Measurements from ENCODE around the gene PRR16.
A peak's percentile ranks its signal among the peaks of the same experiment; 100 is the strongest.
"Not testable (repeated sequence)": the region's sequence is repeated elsewhere in the genome, so short reads cannot be mapped to it uniquely, and the experiment has no call there.

The PRR16 gene

GRCh38 chr5:120655828-120656435 is 191.8 kb downstream of the PRR16 start:
- peak; percentile 24 for DNase-seq (ENCODE audit: low spot score)

GRCh38 chr5:120657104-120657503 is 193.0 kb downstream of the PRR16 start:
- DNase-seq (ENCODE audit: low spot score), result no peak

- DNase-seq (ENCODE audit: low spot score), result no peak
Observed at GRCh38 chr5:120677481-120677880, 213.4 kb downstream of the PRR16 start.

- DNase-seq (ENCODE audit: low spot score), result no peak
Observed at GRCh38 chr5:120678279-120678678, 214.2 kb downstream of the PRR16 start.

DNA sequence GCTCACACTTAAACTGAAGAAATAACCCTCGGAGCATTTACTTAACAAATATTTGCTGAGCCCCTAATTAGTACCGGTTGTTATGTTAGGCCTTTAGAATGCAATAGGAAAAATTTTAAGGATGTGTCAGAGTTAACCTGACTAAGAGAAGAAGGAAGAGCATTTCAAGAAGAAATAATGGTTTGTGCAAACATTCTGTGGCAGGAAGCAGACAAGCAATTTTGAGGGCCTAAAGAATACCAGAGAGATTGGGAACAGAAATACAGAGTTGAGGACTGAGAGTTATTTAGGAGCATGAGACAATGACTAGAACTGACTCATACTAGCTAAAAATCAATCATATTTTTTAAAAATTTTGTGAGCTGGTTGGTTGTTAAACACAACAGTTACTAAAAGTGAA is 218.8 kb downstream of the PRR16 start:
- no peak for DNase-seq (ENCODE audit: low spot score)

DNA sequence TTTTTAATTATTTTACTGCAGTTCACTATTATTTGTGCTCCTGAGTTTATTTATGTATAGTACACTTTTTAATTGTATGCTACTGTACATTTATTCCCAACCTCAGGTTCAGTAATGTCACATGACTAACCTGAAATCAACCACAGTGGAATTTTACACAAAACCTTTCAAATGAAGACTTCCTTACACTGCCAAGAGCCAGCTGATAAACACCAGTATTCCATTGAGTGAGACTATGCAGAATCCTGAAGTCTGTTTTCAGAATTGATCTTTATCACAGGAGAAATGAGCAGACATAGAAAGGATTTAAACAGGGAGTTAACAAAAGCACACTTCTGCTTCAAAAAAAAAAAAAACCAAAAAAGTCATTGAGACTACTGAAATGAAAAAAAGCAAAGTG is 219.5 kb downstream of the PRR16 start:
- DNase-seq (ENCODE audit: low spot score), result no peak

- peak; percentile 29 for DNase-seq (ENCODE audit: low spot score)
Observed at GRCh38 chr5:120684213-120684612, 220.1 kb downstream of the PRR16 start.

DNA sequence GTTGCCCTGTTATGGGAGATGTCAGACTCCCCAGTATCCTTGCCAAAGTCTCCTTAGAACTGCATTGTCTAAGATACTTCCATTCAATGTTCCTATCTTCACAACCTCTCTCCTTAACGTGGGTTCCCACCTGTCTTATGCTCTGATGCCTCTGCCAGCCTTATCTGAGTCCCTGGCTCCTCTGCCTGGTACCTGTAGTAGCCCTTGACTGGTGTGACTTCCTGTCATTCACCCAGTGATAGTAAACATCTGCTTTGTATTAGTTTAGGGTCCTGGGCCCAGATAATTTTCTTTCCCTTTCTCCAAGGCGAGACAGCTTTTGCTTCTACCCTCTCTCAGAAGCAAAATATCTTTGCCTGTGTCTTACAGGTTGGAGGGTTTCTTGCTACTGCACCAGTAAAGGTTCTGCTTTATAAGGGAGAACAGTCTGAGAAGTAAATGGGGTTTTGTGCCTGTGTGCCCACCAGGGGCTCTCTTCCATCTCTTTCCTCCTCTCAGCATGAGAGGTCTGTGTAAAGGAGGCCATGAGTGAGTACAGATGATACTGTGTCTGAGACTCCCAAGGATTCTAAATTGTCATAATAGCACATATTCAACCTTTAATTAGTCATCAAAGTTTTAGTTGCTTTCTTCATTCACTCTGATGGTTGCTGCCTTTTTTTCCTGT is 220.8 kb downstream of the PRR16 start:
- peak; percentile 11 for DNase-seq (ENCODE audit: low spot score)

DNA sequence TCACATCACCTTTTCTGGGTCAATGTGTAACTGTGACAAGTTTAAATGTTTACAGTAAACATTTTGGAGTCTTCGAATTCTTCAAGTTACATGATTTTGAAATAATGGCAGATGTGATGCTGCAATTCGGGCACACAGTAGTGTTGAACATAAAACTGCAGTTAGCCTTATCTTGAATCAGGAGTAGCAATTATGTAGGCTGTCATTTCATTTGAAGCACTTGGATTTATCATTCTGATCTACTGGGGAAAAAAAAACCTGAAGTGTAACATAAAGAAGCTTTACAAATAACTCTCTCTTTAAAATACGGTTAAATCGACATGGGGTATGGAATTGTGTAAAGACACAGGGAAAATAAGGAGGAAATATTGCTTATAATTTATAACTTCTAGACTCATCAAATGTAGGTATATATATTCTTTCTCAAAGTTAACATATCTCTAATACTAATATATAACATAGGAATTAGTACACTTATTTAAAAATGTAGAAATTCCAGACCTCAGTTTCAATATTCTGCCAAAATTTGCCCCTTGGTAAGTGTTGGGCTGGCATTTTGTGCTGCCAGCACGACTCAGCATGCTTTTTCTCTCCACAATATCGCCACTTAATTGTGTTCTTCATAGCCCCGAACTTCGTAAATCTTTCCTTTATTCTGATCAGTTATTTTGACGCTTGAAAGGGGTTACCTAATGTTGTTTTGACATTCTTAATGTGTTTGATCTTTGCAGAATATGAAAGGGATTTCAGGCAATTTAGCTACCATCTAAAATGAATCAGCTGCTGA is 226.7 kb downstream of the PRR16 start:
- DNase-seq (ENCODE audit: low spot score), result no peak

- DNase-seq (ENCODE audit: low spot score), result no peak
Observed at GRCh38 chr5:120692325-120692724, 228.2 kb downstream of the PRR16 start.

GRCh38 chr5:120695368-120695880 is 231.3 kb downstream of the PRR16 start:
- no peak for DNase-seq (ENCODE audit: low spot score)

GRCh38 chr5:120697147-120697546 is 233.0 kb downstream of the PRR16 start:
- DNase-seq (ENCODE audit: low spot score), result no peak

DNA sequence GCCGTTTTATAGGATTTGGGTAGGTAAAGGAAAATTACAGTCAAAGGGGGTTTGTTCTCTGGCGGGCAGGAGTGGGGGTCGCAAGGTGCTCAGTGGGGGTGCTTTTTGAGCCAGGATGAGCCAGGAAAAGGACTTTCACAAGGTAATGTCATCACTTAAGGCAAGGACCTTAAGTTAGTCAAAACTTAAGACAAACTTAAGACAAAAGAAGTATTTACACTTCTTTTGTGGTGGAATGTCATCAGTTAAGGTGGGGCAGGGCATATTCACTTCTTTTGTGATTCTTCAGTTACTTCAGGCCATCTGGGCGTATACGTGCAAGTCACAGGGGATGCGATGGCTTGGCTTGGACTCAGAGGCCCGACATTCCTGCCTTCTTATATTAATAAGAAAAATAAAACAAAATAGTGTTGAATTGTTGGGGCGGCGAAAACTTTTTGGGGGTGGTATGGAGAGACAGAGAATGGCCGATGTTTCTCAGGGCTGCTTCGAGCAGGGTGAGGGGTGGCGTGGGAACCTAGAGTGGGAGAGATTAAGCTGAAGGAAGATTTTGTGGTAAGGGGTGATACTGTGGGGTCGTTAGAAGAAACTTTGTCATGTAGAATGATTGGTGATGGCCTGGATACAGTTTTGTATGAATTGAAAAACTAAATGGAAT is 233.7 kb downstream of the PRR16 start:
- DNase-seq (ENCODE audit: low spot score), result not testable (repeated sequence)

DNA sequence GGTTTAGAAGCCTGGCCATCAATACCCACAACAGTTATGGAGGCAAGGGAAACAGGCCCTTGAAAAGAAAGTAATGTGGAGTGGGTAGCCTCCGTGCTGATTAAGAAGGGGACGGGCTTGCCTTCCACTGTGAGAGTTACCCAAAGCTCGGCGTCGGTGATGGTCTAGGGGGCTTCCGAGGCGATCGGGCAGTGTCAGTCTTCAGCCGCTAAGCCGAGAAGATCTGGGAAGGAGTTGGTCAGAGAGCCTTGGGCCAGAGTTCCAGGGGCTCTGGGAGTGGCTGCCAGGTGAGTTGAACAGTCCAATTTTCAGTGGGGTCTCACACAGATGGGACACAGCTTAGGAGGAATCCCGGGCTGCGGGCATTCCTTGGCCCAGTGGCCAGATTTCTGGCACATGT is 236.6 kb downstream of the PRR16 start:
- DNase-seq (ENCODE audit: low spot score), result not testable (repeated sequence)

DNA sequence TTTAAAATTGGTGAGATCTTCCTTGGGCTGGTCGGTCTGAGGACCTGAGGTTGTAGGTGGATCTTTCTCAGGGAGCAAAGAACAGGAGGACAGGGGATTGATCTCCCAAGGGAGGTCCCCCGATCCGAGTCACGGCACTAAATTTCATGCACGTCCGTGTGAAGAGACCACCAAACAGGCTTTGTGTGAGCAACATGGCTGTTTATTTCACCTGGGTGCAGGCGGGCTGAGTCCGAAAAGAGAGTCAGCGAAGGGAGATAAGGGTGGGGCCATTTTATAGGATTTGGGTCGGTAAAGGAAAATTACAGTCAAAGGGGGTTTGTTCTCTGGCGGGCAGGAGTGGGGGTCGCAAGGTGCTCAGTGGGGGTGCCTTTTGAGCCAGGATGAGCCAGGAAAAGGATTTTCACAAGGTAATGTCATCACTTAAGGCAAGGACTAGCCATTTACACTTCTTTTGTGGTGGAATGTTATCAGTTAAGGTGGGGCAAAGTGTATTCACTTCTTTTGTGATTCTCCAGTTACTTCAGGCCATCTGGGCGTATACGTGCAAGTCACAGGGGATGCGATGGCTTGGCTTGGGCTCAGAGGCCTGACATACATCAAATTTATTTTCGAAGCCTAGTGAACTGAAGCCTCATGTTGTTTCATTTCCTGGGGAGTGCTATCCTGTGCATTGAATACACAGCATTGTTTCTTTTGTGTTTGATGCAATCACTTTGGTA is 238.9 kb downstream of the PRR16 start:
- DNase-seq (ENCODE audit: low spot score), result not testable (repeated sequence)

DNA sequence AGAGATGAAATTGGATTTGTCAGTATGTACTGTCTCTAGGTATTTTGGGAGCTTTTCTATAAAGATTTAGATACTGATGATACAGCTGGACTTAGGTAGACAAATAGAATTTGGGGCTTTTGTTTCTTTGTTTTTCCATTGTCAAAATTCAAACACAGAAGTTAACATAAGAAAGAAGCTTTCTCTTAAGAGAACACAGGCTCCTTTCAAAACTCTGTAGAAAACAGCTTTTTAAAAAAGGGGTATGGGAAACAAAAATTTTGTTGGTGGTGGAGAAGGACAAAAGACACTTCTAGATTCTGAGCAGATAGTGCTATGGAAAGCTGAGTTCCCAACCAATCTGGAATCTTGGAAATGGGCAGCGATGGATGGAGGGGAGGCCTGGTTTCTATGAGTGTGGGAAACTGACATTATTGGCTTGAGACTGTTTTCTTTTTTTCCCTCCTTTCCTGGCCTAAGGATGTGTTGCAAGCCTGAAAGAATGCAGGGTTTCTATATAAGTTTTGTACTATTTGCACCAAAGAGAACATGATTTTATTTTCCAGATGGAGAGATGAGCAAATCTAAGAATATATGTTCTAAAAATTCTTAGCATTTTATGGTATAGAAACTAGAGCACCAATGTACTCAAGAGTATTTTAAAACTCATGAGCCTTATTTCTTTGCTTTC is 240.0 kb downstream of the PRR16 start:
- DNase-seq (ENCODE audit: low spot score), result no peak

- no peak for DNase-seq (ENCODE audit: low spot score)
Observed at GRCh38 chr5:120706877-120707276, 242.8 kb downstream of the PRR16 start.

GRCh38 chr5:120717381-120717780 is 253.3 kb downstream of the PRR16 start:
- no peak for DNase-seq (ENCODE audit: low spot score)

DNA sequence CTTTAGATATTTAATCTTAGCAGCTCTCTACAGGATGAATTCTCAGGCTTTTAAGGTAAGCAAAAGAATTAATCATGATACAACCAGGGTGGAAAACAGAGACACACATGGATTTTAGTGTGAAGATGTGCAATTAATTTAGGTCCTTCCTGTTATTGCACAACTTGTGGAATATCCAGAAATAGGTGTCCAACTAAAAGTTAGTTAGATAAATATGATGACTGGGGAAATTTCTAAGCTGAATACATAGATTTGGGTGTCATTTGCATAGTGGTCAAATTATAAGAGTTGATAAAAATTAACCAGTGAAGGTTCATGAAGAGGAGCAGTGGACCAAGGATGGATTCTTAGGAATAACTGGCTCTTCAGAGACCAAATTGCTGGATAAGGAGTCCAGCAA is 266.1 kb downstream of the PRR16 start:
- DNase-seq (ENCODE audit: low spot score), result no peak

DNA sequence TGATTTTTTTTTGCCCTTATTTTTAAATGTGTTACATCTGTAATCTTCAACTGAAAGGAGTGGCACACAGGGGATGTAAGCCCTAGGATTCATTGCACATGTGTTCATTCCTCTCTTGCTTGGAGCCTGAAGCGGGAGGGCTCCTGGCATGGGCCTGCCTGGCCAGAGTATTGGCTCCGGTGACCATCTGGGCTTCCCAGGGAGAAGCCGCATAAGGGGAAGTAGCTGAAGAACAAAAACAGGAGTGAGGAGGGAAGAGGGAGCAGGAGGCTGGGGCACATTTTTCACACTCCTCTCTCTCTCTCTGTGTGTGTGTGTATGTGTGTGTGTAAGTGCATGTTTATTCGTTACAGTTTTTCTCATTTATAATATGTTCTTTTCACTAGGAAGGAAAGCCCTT is 269.9 kb downstream of the PRR16 start:
- DNase-seq (ENCODE audit: low spot score), result peak; percentile 86

- DNase-seq (ENCODE audit: low spot score), result no peak
Observed at GRCh38 chr5:120735076-120735475, 271.0 kb downstream of the PRR16 start.
